ENCODE results near the gene AQP12A. TPM values are rescaled to one million over a fixed set of nuclear protein-coding genes. Genes with fewer than 3 reads are reported as not detected.

Gene AQP12A
- total RNA-seq, 1 donor from 2014 or later = not detected

GRCh38 chr2:240745456-240745855, 53.8 kb downstream of the AQP12A start:
- DNase-seq = no peak

GRCh38 chr2:240745962-240746361, 54.3 kb downstream of the AQP12A start:
- no peak for DNase-seq

- DNase-seq = no peak
Observed at GRCh38 chr2:240746671-240747070, 55.0 kb downstream of the AQP12A start.

- no peak for DNase-seq
Observed at GRCh38 chr2:240747256-240747655, 55.6 kb downstream of the AQP12A start.

Small RNAs within 50 kb of the gene (small RNA-seq; reads per million reads assigned to genes)
- not detected for gene AC011298.3 (ENCODE audit: low replicate concordance)

Other genes starting within 250 kb of the AQP12A start
- gene ANKMY1, start 133.9 kb upstream of the AQP12A start, total RNA-seq = 7.6 TPM
- 2.4 TPM for gene DUSP28, start 131.5 kb upstream of the AQP12A start, total RNA-seq
- gene RNPEPL1, start 123.4 kb upstream of the AQP12A start, total RNA-seq = 12.0 TPM
- gene CAPN10, start 105.1 kb upstream of the AQP12A start, total RNA-seq = 10.9 TPM
- 0.99 TPM for gene GPR35, start 66.4 kb upstream of the AQP12A start, total RNA-seq
- not detected for gene AQP12B, start 9.0 kb upstream of the AQP12A start, total RNA-seq
- 0.89 TPM for gene KIF1A, start 128.4 kb downstream of the AQP12A start, total RNA-seq
- gene AGXT, start 177.0 kb downstream of the AQP12A start, total RNA-seq = 0.10 TPM
- 4.5 TPM for gene MAB21L4, start 204.3 kb downstream of the AQP12A start, total RNA-seq
- 0.30 TPM for gene CROCC2, start 214.5 kb downstream of the AQP12A start, total RNA-seq

Measured in skin of body (tissue), 3 donors.